Measurements from ENCODE around the gene LRRC63.

LRRC63 gene

DNA sequence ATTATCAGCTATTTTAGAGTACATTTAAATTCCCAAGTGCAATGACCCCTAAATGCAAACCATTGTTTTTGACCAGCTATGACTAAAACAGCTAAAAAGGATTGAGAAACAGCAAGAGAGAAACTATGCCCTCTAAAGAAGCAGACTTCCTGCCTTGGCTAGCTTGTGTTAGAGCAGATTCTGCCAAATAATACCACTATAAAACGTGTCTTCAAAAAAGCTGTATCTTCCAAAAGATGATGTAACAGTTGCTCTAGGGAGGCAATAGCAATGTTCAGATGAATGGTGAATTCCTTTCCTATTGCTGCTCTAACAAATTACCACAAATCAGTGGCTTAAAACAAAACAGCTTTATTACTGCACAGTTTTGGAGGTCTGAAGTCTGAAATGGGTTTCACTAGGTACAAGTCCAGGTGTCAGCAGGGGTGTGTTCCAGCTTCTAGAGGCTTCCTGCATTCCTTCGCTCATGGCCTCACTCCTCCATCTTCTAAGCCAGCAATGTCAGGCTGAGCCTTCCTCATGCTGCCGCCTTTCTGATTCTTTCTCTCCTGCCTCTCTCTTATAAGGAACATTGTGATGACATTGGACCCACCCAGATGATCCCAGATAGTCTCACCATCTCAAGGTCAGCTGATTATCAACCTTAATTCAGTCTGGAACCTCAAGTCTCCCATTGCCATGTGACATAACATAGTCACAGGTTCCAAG, 84.5 kb downstream of the LRRC63 start:
- TF ChIP-seq, protein P1, sequence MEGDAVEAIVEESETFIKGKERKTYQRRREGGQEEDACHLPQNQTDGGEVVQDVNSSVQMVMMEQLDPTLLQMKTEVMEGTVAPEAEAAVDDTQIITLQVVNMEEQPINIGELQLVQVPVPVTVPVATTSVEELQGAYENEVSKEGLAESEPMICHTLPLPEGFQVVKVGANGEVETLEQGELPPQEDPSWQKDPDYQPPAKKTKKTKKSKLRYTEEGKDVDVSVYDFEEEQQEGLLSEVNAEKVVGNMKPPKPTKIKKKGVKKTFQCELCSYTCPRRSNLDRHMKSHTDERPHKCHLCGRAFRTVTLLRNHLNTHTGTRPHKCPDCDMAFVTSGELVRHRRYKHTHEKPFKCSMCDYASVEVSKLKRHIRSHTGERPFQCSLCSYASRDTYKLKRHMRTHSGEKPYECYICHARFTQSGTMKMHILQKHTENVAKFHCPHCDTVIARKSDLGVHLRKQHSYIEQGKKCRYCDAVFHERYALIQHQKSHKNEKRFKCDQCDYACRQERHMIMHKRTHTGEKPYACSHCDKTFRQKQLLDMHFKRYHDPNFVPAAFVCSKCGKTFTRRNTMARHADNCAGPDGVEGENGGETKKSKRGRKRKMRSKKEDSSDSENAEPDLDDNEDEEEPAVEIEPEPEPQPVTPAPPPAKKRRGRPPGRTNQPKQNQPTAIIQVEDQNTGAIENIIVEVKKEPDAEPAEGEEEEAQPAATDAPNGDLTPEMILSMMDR (IDR thresholded peaks at IDR 0.05; ENCODE audit: control extremely low read depth, extremely low read depth, low read depth, missing control alignments), result no peak
- CTCF ChIA-PET, result interaction anchor here (0.8 to 1.7 kb wide), 9 partner anchors 8 to 489 kb away, joined by 3 to 6 read pairs (median 3); no protein-coding TSS in a partner anchor
- no peak for DNase-seq (ENCODE audit: extremely low spot score)
- POLR2A ChIA-PET, result no interaction called here

DNA sequence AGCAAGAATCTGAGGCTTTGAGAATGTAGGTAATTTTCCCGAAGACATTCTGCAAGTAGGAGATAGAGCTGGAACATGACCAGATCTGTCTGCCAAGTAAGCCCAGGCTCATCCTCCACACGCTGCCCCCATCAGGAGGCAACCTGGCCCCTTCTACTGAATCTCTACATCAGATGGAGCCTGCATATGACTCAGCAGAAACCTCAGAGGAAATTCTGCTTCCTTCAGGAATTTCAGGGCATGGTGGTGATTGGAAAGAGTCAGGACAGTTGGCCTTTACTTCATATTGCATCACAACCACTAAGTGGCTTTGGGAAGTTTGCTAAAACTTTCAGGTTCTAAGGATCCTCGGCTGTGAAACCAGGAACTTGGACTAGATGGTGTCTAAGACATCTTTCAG, 85.2 kb downstream of the LRRC63 start:
- ChIA-PET CTCF (interaction anchor here (1.4 to 1.7 kb wide), 4 partner anchors 10 to 171 kb away, joined by 3 to 6 read pairs (median 3); no protein-coding TSS in a partner anchor), POLR2A (no interaction called here)
- no peak for DNase-seq (ENCODE audit: extremely low spot score)
- TF ChIP-seq, protein P1 (IDR thresholded peaks at IDR 0.05; ENCODE audit: control extremely low read depth, extremely low read depth, low read depth, missing control alignments), result no peak

DNA sequence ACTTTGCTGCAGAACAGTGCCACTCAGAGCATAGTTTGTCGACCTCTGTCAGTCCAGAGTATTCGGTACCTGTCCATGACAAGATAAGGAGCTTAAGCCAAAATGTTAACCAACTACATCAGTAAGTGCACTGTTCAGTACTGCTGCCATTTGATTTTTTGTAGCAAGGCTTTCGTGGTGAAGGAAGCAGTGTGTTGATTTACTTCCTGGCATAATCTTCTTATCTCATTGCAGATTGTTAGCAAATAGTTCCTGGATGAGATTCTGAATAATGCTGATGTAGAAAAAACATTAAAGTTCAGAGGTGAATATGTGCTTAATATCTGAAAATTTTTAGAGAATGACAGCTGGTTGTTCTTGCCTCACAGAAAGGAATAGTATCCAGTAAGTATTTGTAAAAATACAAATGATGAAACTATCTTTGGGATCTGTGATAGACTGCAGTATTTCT, 85.7 kb downstream of the LRRC63 start:
- TF ChIP-seq, protein P1 (IDR thresholded peaks at IDR 0.05; ENCODE audit: control extremely low read depth, extremely low read depth, low read depth, missing control alignments), result no peak
- ChIA-PET CTCF (interaction anchor here (1.3 to 1.7 kb wide), 5 partner anchors 8 to 172 kb away, joined by 3 to 6 read pairs (median 3); no protein-coding TSS in a partner anchor), POLR2A (no interaction called here)
- no peak for DNase-seq (ENCODE audit: extremely low spot score)

DNA sequence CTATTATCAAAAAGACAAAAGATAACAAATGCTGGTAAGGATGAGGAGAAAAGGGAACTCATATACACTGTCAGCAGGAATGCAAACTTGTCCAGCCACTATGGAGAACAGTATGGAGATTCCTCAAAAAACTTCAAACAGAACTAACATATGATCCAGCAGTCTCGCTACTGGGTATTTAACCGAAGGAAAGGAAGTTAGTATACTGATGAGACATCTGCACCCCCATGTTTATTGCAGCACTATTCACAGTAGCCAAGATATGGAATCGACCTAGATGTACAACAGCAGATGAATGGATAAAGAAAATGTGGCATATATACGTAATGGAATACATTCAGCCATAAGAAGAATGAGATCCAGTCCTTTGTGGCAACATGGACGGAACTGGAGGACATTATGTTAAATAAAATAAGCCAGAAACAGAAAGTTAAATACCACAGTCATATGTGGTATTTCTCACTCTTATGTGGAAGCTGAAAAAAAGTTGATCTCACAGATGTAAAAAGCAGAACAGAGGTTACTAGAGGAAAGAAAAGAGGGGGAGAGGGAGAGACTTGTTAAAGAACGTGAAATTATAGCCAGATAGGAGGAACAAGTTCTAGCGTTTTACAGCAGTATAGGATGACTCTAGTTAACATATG, 92.1 kb downstream of the LRRC63 start:
- TF ChIP-seq, protein P1 (IDR thresholded peaks at IDR 0.05; ENCODE audit: control extremely low read depth, extremely low read depth, low read depth, missing control alignments), result no peak
- no peak for DNase-seq (ENCODE audit: extremely low spot score)
- ChIA-PET CTCF (interaction anchor here (0.8 to 2.1 kb wide), 3 partner anchors 9 to 27 kb away, joined by 3 to 5 read pairs (median 4); no protein-coding TSS in a partner anchor), POLR2A (no interaction called here)

DNA sequence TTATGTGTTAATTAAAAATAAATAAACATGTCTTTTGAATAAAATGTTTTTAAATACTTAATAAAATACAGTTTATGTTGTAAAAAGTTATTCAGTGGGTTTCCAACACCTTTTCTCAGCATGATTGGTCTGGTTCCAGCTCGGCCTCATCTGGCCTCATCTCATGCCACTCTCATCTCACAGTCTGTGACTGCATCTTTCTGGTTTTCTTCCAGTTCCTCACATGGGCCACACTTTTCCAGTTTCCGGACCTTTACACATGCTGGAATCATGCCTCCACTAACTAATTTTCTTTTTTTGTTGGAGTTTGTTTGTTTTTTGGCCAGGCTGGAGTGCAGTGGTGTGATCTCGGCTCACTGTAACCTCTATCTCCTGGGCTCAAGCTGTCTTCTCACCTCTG, 92.8 kb downstream of the LRRC63 start:
- no peak for DNase-seq (ENCODE audit: extremely low spot score)
- TF ChIP-seq, protein P1 (IDR thresholded peaks at IDR 0.05; ENCODE audit: control extremely low read depth, extremely low read depth, low read depth, missing control alignments), result no peak
- ChIA-PET POLR2A (no interaction called here), CTCF (interaction anchor here (0.8 to 2.1 kb wide), 3 partner anchors 9 to 27 kb away, joined by 3 to 5 read pairs (median 4); no protein-coding TSS in a partner anchor)

DNA sequence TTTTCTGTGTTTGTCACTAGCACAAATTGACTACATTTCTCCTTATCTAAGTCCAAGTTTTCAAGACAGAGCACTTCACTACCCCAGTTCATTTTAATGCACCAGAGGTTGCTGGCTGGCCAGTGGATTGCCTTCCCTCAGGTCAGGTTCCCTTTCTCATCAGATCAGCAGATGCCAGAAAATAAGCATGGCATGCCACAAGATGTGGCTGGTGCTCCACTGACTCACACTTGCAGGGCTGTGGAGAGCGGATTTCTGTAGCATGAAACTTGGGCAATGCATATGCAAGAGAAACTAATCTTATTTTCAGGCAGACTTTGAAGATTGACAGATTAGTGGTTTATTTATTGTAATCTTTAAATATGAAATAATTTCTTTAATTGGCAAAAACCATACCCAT, 95.8 kb downstream of the LRRC63 start:
- POLR2A ChIA-PET, result no interaction called here
- TF ChIP-seq, protein P1 (IDR thresholded peaks at IDR 0.05; ENCODE audit: control extremely low read depth, extremely low read depth, low read depth, missing control alignments), result no peak
- CTCF ChIA-PET, result no interaction called here
- DNase-seq (ENCODE audit: extremely low spot score), result no peak

Measured in GM10248 (cell line).